AG04450 (cell line): ENCODE measurements around the gene TEX29. TPM values are rescaled to one million over a fixed set of nuclear protein-coding genes. Genes with fewer than 3 reads are reported as not detected.

Source experiments
- CTCF ChIA-PET: fragments of 300-600, 350-600 bp; formaldehyde crosslinking; extraction: SDS; loops from one replicate; lab custom pipeline; 2022; ENCODE audit warnings: antibody characterized with exemption, inconsistent platforms; lab: Charles Lee
- POLR2A ChIA-PET: fragments of 350-600 bp; formaldehyde crosslinking; extraction: SDS; loops from one replicate; lab custom pipeline; 2021; ENCODE audit warnings: antibody characterized with exemption, inconsistent platforms; lab: Yijun Ruan, JAX
- DNase-seq: peaks from one replicate; pipeline ENCODE4 v3.0.0-alpha.2; 2011; ENCODE audit warnings: low read depth, low spot score
- H3K27ac ChIP-seq: one replicate; pipeline ENCODE4 v1.5.1; 2012; ENCODE audit warnings: low read depth, low read length, control low read depth
- H3K27me3 ChIP-seq: one replicate; pipeline ENCODE4 v1.6.0; 2012; ENCODE audit warnings: low read length; ENCODE audit not compliant: control insufficient read depth, insufficient read depth
- H3K4me3 ChIP-seq: 2 replicates; pipeline ENCODE4 v1.5.1; 2011; ENCODE audit warnings: mild to moderate bottlenecking, low read depth, low read length, control low read depth
- H3K9me3 ChIP-seq: 2 replicates; pipeline ENCODE4 v1.5.1; 2012; ENCODE audit warnings: low read length; ENCODE audit not compliant: control insufficient read depth, insufficient read depth
- polyA plus RNA-seq: library from polyadenylated mRNA; depleted of rRNA; stranded (reverse); fragments of >200 nt; gene quantifications from 2 replicates; pipeline ENCODE4 v1.2.3, GENCODE V29; 2011
- TF ChIP-seq, protein P1 (sequence below): IDR thresholded peaks from 2 replicates; pipeline ENCODE4 v1.5.1; 2011; ENCODE audit warnings: low read depth, low read length, control low read depth, inconsistent platforms

TEX29 gene
- polyA plus RNA-seq, 1 experiment: 6.1 TPM

DNA sequence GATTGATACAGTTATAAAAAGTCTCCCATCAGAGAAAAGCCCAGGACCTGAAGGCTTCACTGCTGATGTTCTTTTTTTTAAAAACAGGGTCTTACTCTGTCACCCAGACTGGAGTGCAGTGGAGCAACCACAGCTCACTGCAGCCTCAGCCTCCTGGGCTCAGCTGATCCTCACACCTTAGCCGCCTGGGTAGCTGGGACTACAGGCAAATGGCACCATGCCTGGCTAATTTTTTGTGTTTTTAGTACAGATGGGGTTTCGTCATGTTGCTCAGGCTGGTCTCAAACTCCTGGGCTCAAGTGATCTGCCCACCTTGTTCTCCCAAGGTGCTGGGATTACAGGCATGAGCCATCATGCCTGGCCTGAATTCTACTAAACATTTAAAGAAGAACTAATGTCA is 33.1 kb downstream of the TEX29 start:
- Histone ChIP-seq H3K9me3 (no peaks in the 10 kb centered on the region), H3K4me3 (no peak overlapping the region), H3K27ac (no peak overlapping the region), H3K27me3 (peaks cover 10% of the 10 kb centered on the region)
- ChIA-PET POLR2A (no interaction called here), CTCF (no interaction called here)
- no peak for DNase-seq
- TF ChIP-seq, protein P1, sequence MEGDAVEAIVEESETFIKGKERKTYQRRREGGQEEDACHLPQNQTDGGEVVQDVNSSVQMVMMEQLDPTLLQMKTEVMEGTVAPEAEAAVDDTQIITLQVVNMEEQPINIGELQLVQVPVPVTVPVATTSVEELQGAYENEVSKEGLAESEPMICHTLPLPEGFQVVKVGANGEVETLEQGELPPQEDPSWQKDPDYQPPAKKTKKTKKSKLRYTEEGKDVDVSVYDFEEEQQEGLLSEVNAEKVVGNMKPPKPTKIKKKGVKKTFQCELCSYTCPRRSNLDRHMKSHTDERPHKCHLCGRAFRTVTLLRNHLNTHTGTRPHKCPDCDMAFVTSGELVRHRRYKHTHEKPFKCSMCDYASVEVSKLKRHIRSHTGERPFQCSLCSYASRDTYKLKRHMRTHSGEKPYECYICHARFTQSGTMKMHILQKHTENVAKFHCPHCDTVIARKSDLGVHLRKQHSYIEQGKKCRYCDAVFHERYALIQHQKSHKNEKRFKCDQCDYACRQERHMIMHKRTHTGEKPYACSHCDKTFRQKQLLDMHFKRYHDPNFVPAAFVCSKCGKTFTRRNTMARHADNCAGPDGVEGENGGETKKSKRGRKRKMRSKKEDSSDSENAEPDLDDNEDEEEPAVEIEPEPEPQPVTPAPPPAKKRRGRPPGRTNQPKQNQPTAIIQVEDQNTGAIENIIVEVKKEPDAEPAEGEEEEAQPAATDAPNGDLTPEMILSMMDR: no peak

DNA sequence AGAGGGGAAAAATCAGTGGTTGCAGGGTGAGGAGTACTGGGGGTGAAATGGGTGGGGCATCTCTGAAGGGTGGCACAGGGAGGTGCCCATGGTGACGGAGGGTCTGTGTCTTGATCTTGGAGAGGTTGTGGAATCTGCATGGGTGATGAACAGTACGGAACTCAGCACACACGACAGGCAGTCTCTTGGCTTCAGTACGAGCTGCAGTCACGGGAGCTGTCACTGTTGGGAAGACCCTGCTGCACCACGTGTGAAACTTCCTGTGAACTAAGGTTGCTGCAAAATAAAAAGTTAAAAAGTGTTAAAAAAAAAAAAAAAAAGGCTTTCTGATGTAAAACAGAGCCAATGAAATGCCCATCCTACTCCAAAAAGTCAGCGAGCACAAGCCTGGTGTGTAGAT is 34.3 kb downstream of the TEX29 start:
- no peak overlapping the region for H3K4me3 ChIP-seq
- ChIA-PET CTCF (no interaction called here), POLR2A (no interaction called here)
- no peaks in the 10 kb centered on the region for H3K9me3 ChIP-seq
- TF ChIP-seq, protein P1: no peak
- no peak overlapping the region for H3K27ac ChIP-seq
- H3K27me3 ChIP-seq: peaks cover 12% of the 10 kb centered on the region
- DNase-seq: no peak

DNA sequence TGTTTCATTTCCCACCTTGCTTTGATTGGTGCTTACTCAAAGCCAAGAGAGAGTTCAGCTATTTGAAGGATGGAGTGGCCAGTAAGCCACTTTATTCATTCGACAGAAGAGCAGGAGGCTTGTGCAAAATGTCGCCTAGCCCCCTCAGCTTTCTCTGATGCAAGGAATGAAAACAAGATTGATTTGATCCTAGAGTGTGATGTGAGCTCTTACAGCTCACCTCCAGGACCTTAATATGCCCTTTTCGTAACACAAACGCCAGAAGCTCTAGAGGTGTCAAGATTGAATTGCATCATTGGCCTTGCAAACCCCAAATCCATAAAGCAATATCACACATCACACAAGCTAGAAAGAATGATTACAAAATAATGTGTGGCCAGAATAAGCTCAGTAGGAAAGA is 36.4 kb downstream of the TEX29 start:
- CTCF ChIA-PET: interaction anchor here (1.0 kb wide), 1 partner anchor 289 kb away, joined by 4 read pairs; no protein-coding TSS in a partner anchor
- peaks cover 21% of the 10 kb centered on the region for H3K27me3 ChIP-seq
- H3K4me3 ChIP-seq: no peak overlapping the region
- POLR2A ChIA-PET: no interaction called here
- H3K9me3 ChIP-seq: no peaks in the 10 kb centered on the region
- TF ChIP-seq, protein P1: no peak
- DNase-seq: no peak
- H3K27ac ChIP-seq: no peak overlapping the region

DNA sequence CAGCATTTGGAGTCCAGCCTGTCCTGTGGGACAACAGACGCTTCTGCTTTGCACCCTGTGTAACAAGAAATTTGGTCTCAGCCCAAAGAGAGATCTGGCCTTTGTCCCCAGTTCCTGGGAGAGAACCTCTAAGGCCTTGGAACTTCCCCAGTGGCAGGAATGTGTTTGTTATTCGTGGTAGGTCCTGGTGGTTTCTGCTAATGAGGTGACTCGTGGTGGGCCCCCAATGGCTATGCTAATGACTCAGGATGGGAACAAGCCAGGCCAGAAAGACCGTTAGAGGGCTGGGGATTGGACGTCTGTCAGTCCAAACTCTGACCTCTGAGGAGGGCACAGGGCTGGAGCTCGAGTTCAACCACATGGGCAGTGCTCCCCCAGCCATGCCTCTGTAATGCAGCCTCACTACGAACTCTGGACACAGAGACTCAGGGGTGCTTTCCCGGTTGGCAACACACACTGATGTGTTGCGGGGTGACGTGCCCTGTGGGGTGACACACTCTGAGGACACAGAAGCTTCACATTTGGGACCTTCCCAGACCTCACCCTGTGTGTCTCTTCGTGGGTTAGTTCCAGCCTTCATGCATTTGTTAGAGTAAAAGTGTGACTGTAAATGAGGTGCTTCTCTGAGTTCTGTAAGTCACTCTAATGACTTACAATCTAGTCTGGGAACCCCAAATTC is 38.9 kb downstream of the TEX29 start:
- POLR2A ChIA-PET: no interaction called here
- CTCF ChIA-PET: no interaction called here

DNA sequence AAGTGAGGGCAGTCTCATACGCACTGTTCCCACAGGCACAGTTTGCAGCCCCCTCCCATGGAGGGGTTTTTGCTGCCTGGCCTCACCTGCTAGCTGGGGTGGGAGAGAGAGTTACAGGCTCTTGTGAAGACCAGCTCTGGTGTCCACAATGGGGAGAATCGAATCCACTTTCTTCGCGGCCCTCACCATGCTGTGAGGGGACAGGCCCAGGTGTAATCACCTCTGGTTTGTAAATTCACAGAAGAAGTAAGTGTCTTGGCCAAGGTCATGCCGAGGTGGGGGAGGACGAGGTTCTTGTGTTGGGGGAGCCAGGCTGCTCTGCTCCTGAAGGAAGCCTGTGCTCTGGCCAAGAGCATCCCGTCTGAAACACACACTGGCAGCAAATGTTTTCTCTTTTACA is 39.5 kb downstream of the TEX29 start:
- peaks cover 29% of the 10 kb centered on the region for H3K27me3 ChIP-seq
- no peak for DNase-seq
- ChIA-PET CTCF (no interaction called here), POLR2A (no interaction called here)
- H3K4me3 ChIP-seq: no peak overlapping the region
- TF ChIP-seq, protein P1: no peak
- H3K27ac ChIP-seq: no peak overlapping the region
- H3K9me3 ChIP-seq: no peaks in the 10 kb centered on the region

More for the DNA sequence above, 38.9 kb downstream of the TEX29 start:
- no peak overlapping the region for H3K27ac ChIP-seq
- TF ChIP-seq, protein P1: peak; percentile 0; the same call in 1 of the 2 replicates
- peaks cover 29% of the 10 kb centered on the region for H3K27me3 ChIP-seq
- no peak for DNase-seq
- H3K9me3 ChIP-seq: no peaks in the 10 kb centered on the region
- no peak overlapping the region for H3K4me3 ChIP-seq
